WTC11 (cell line): Measurements from ENCODE around the gene NRG3. TPM values are rescaled to one million over a fixed set of nuclear protein-coding genes. Genes with fewer than 3 reads are reported as not detected.

Experiments used
- ATAC-seq: fragments of 200-7000 bp; cut with Tn5 transposase; 2 replicates; pipeline ENCODE4 v1.10.0; 2021; ENCODE audit warnings: mild to moderate bottlenecking, moderate library complexity
- CTCF ChIA-PET: fragments of 300-600 bp; sonication (Branson Sonifier 250); formaldehyde crosslinking; loops from one replicate; lab custom pipeline; 2021; ENCODE audit warnings: antibody characterized with exemption; lab: Charles Lee
- POLR2A ChIA-PET: fragments of 350-600 bp; sonication (Branson Sonifier 250); formaldehyde crosslinking; loops from one replicate; lab custom pipeline; 2021; ENCODE audit warnings: antibody characterized with exemption; lab: Charles Lee
- DNase-seq: peaks from one replicate; pipeline ENCODE4 v3.0.0; 2021; ENCODE audit warnings: low spot score
- H3K27ac Mint-ChIP-seq: 2 replicates; pipeline ENCODE4 v1.8.0; 2021; ENCODE audit warnings: mixed read lengths
- H3K27me3 Mint-ChIP-seq: 2 replicates; pipeline ENCODE4 v1.8.0; 2021; ENCODE audit warnings: low read depth, mild to moderate bottlenecking, moderate library complexity, mixed read lengths
- H3K36me3 Mint-ChIP-seq: 2 replicates; pipeline ENCODE4 v1.8.0; 2021; ENCODE audit warnings: mixed read lengths
- H3K4me1 Mint-ChIP-seq: 2 replicates; pipeline ENCODE4 v1.8.0; 2022; ENCODE audit warnings: mixed read lengths
- H3K4me3 Mint-ChIP-seq: 2 replicates; pipeline ENCODE4 v1.8.0; 2021; ENCODE audit warnings: mild to moderate bottlenecking, moderate library complexity, mixed read lengths
- H3K9me3 Mint-ChIP-seq: 2 replicates; pipeline ENCODE4 v1.8.0; 2021; ENCODE audit warnings: mixed read lengths
- AR ChIP-seq: fragments of 250-450 bp; sonication (Bioruptor Pico); IDR thresholded peaks from 2 replicates; pipeline ENCODE4 v1.9.0; 2021; ENCODE audit warnings: mild to moderate bottlenecking
- ARID4B ChIP-seq: sonication (generic); formaldehyde crosslinking; IDR thresholded peaks from 2 replicates; pipeline ENCODE4 v1.8.0; 2023; ENCODE audit warnings: missing genetic modification reagents, mild to moderate bottlenecking, borderline replicate concordance
- CREB1 ChIP-seq: sonication (generic); formaldehyde crosslinking; IDR thresholded peaks from 2 replicates; pipeline ENCODE4 v1.8.0; 2023; ENCODE audit warnings: mild to moderate bottlenecking, missing genetic modification reagents
- CREM ChIP-seq: sonication (generic); formaldehyde crosslinking; IDR thresholded peaks from 2 replicates; pipeline ENCODE4 v1.8.1; 2022; ENCODE audit warnings: mild to moderate bottlenecking, missing genetic modification reagents, moderate library complexity
- GABPB1 ChIP-seq: sonication (generic); formaldehyde crosslinking; IDR thresholded peaks from 2 replicates; pipeline ENCODE4 v1.8.1; 2023; ENCODE audit warnings: mild to moderate bottlenecking, missing genetic modification reagents
- GRHL2 ChIP-seq: fragments of 250-450 bp; sonication (Bioruptor Pico); IDR thresholded peaks from 2 replicates; pipeline ENCODE4 v1.8.0; 2022; ENCODE audit warnings: mild to moderate bottlenecking, moderate library complexity; ENCODE audit not compliant: insufficient replicate concordance, severe bottlenecking
- GTF2I ChIP-seq: fragments of 250-450 bp; sonication (Bioruptor Pico); conservative IDR thresholded peaks from 2 replicates; pipeline ENCODE4 v1.4.0; 2021; ENCODE audit warnings: mild to moderate bottlenecking
- HMGXB4 ChIP-seq: sonication (generic); formaldehyde crosslinking; IDR thresholded peaks from 2 replicates; pipeline ENCODE4 v1.8.1; 2023; ENCODE audit warnings: mild to moderate bottlenecking, moderate library complexity, missing genetic modification reagents
- JAZF1 ChIP-seq: fragments of 250-450 bp; sonication (Bioruptor Pico); IDR thresholded peaks from 2 replicates; pipeline ENCODE4 v1.9.0; 2021; ENCODE audit warnings: moderate library complexity, mild to moderate bottlenecking, inconsistent platforms
- NFATC4 ChIP-seq: fragments of 250-450 bp; sonication (Bioruptor Pico); IDR thresholded peaks from 2 replicates; pipeline ENCODE4 v1.9.0; 2021; ENCODE audit warnings: mild to moderate bottlenecking
- SMAD3 ChIP-seq: sonication (generic); formaldehyde crosslinking; IDR thresholded peaks from 2 replicates; pipeline ENCODE4 v1.8.0; 2022; ENCODE audit warnings: missing genetic modification reagents, mild to moderate bottlenecking, borderline replicate concordance
- SMAD4 ChIP-seq: sonication (generic); formaldehyde crosslinking; IDR thresholded peaks from 2 replicates; pipeline ENCODE4 v1.8.0; 2022; ENCODE audit warnings: mild to moderate bottlenecking, missing genetic modification reagents
- SOX15 ChIP-seq: fragments of 250-450 bp; sonication (Bioruptor Pico); IDR thresholded peaks from 2 replicates; pipeline ENCODE4 v1.9.0; 2021; ENCODE audit warnings: mild to moderate bottlenecking
- ZNF219 ChIP-seq: sonication (generic); formaldehyde crosslinking; IDR thresholded peaks from 2 replicates; pipeline ENCODE4 v1.8.0; 2023; ENCODE audit warnings: missing genetic modification reagents, mild to moderate bottlenecking, borderline replicate concordance
- ZNF317 ChIP-seq: sonication (generic); formaldehyde crosslinking; IDR thresholded peaks from 2 replicates; pipeline ENCODE4 v1.8.1; 2023; ENCODE audit warnings: low read depth, mild to moderate bottlenecking, moderate library complexity, missing genetic modification reagents, borderline replicate concordance
- total RNA-seq: library from RNA; stranded (reverse); gene quantifications from 3 replicates; pipeline ENCODE4 v1.2.3, GENCODE V29; 2021
- TF ChIP-seq, protein P1 (sequence below): sonication (generic); formaldehyde crosslinking; IDR thresholded peaks from 2 replicates; pipeline ENCODE4 v1.8.0; 2023; ENCODE audit warnings: mild to moderate bottlenecking, missing genetic modification reagents

NRG3 gene
- total RNA-seq, 1 experiment from 2014 or later: 7.0 TPM

- DNase-seq (no peak), ATAC-seq (no peak)
- ChIA-PET POLR2A (no interaction called here), CTCF (interaction anchor here (1.3 to 1.5 kb wide), 2 partner anchors 62 to 157 kb away, joined by 3 to 19 read pairs; no protein-coding TSS in a partner anchor)
- no peaks in the 10 kb centered on the region for H3K9me3 Mint-ChIP-seq
- TF ChIP-seq ZNF317 (CRISPR knock-in tag) (no peak), SMAD4 (CRISPR knock-in tag) (no peak), CREM (no peak), CREB1 (CRISPR knock-in tag) (no peak), JAZF1 (CRISPR knock-in tag) (no peak), GABPB1 (no peak), ZNF219 (CRISPR knock-in tag) (no peak), NFATC4 (CRISPR knock-in tag) (no peak), GTF2I (CRISPR knock-in tag) (no peak), HMGXB4 (CRISPR knock-in tag) (no peak), SOX15 (no peak), GRHL2 (CRISPR knock-in tag) (no peak), ARID4B (no peak), AR (CRISPR knock-in tag) (no peak), SMAD3 (no peak)
- TF ChIP-seq, protein P1, sequence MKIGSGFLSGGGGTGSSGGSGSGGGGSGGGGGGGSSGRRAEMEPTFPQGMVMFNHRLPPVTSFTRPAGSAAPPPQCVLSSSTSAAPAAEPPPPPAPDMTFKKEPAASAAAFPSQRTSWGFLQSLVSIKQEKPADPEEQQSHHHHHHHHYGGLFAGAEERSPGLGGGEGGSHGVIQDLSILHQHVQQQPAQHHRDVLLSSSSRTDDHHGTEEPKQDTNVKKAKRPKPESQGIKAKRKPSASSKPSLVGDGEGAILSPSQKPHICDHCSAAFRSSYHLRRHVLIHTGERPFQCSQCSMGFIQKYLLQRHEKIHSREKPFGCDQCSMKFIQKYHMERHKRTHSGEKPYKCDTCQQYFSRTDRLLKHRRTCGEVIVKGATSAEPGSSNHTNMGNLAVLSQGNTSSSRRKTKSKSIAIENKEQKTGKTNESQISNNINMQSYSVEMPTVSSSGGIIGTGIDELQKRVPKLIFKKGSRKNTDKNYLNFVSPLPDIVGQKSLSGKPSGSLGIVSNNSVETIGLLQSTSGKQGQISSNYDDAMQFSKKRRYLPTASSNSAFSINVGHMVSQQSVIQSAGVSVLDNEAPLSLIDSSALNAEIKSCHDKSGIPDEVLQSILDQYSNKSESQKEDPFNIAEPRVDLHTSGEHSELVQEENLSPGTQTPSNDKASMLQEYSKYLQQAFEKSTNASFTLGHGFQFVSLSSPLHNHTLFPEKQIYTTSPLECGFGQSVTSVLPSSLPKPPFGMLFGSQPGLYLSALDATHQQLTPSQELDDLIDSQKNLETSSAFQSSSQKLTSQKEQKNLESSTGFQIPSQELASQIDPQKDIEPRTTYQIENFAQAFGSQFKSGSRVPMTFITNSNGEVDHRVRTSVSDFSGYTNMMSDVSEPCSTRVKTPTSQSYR (CRISPR knock-in tag): no peak
- peaks cover 36% of the 10 kb centered on the region for H3K4me1 Mint-ChIP-seq
- H3K27me3 Mint-ChIP-seq: no peaks in the 10 kb centered on the region
- H3K4me3 Mint-ChIP-seq: no peak overlapping the region
- no peaks in the 10 kb centered on the region for H3K36me3 Mint-ChIP-seq
- H3K27ac Mint-ChIP-seq: no peak overlapping the region
These were observed 1093.5 kb downstream of the NRG3 start for GRCh38 chr10:82968533-82968932.
